Parathyroid adenoma (tissue), 2 donors: ENCODE data around the gene PPP4R3B.

Experiments
- H2AFZ ChIP-seq: fragments of 300-600 bp; sonication (generic); one replicate; pipeline ENCODE4 v1.7.0; 2017; ENCODE audit warnings: antibody characterized with exemption, mild to moderate bottlenecking
- H3K27ac ChIP-seq: fragments of 300-600 bp; sonication (generic); one replicate; pipeline ENCODE4 v1.7.0; 2017
- H3K27me3 ChIP-seq: fragments of 300-600 bp; sonication (generic); one replicate; pipeline ENCODE4 v1.7.0; 2017; ENCODE audit warnings: low read length; ENCODE audit not compliant: control insufficient read depth, insufficient read depth
- H3K36me3 ChIP-seq: fragments of 300-600 bp; sonication (generic); one replicate; pipeline ENCODE4 v1.7.0; 2017; ENCODE audit warnings: low read length; ENCODE audit not compliant: control insufficient read depth, insufficient read depth
- H3K4me1 ChIP-seq: fragments of 300-600 bp; sonication (generic); one replicate; pipeline ENCODE4 v1.7.0; 2017; ENCODE audit warnings: control low read depth
- H3K4me2 ChIP-seq: fragments of 300-600 bp; sonication (generic); one replicate; pipeline ENCODE4 v1.7.0; 2017; ENCODE audit warnings: low read length
- H3K4me3 ChIP-seq: fragments of 300-600 bp; sonication (generic); one replicate; pipeline ENCODE4 v1.7.0; 2017; ENCODE audit warnings: low read depth, low read length
- H3K79me2 ChIP-seq: fragments of 300-600 bp; sonication (generic); one replicate; pipeline ENCODE4 v1.7.0; 2017; ENCODE audit warnings: control low read depth
- H3K9ac ChIP-seq: fragments of 300-600 bp; sonication (generic); one replicate; pipeline ENCODE4 v1.7.0; 2017; ENCODE audit warnings: mild to moderate bottlenecking
- H3K9me3 ChIP-seq: fragments of 300-600 bp; sonication (generic); one replicate; pipeline ENCODE4 v1.7.0; 2017; ENCODE audit warnings: low read length; ENCODE audit not compliant: control insufficient read depth
- CTCF ChIP-seq: fragments of 300-600 bp; sonication (generic); IDR thresholded peaks from one replicate; pipeline ENCODE4 v1.7.0; 2017; ENCODE audit warnings: antibody characterized with exemption, mild to moderate bottlenecking
- donor health status: primary hyperparathyroidism.

The PPP4R3B gene

GRCh38 chr2:55524884-55525437 is 92.5 kb downstream of the PPP4R3B start:
- H3K9me3 ChIP-seq: no peaks in the 10 kb centered on the region
- H3K27me3 ChIP-seq: no peaks in the 10 kb centered on the region
- H3K9ac ChIP-seq: no peak overlapping the region
- no peak overlapping the region for H3K4me2 ChIP-seq
- no peak overlapping the region for H3K27ac ChIP-seq
- H2AFZ ChIP-seq: no peak overlapping the region
- H3K4me3 ChIP-seq: no peak overlapping the region
- TF ChIP-seq CTCF: no peak
- no peaks in the 10 kb centered on the region for H3K4me1 ChIP-seq
- peaks cover 5% of the 10 kb centered on the region for H3K79me2 ChIP-seq
- H3K36me3 ChIP-seq: no peaks in the 10 kb centered on the region

GRCh38 chr2:55519938-55520885 is 97.2 kb downstream of the PPP4R3B start:
- Histone ChIP-seq H3K4me1 (no peaks in the 10 kb centered on the region), H3K79me2 (peaks cover 5% of the 10 kb centered on the region), H3K9me3 (no peaks in the 10 kb centered on the region), H3K4me2 (peak overlapping the region; percentile 88), H3K36me3 (no peaks in the 10 kb centered on the region), H3K4me3 (peak overlapping the region; percentile 90), H3K9ac (no peak overlapping the region), H3K27ac (peak overlapping the region; percentile 86), H2AFZ (peak overlapping the region; percentile 98), H3K27me3 (no peaks in the 10 kb centered on the region)
- no peak for TF ChIP-seq CTCF

GRCh38 chr2:55518841-55519165 is 98.6 kb downstream of the PPP4R3B start:
- peaks cover 5% of the 10 kb centered on the region for H3K79me2 ChIP-seq
- H3K9ac ChIP-seq: peak overlapping the region; percentile 56
- peak overlapping the region; percentile 90 for H3K4me3 ChIP-seq
- peak overlapping the region; percentile 86 for H3K27ac ChIP-seq
- no peaks in the 10 kb centered on the region for H3K27me3 ChIP-seq
- TF ChIP-seq CTCF: no peak
- no peaks in the 10 kb centered on the region for H3K9me3 ChIP-seq
- peak overlapping the region; percentile 88 for H3K4me2 ChIP-seq
- no peaks in the 10 kb centered on the region for H3K36me3 ChIP-seq
- H3K4me1 ChIP-seq: no peaks in the 10 kb centered on the region
- H2AFZ ChIP-seq: peak overlapping the region; percentile 98

GRCh38 chr2:55511508-55512124 is 105.8 kb downstream of the PPP4R3B start:
- Histone ChIP-seq H3K79me2 (no peaks in the 10 kb centered on the region), H3K4me3 (no peak overlapping the region), H3K9me3 (no peaks in the 10 kb centered on the region), H3K4me2 (no peak overlapping the region), H3K4me1 (no peaks in the 10 kb centered on the region), H2AFZ (no peak overlapping the region), H3K27ac (no peak overlapping the region), H3K9ac (no peak overlapping the region), H3K27me3 (no peaks in the 10 kb centered on the region), H3K36me3 (no peaks in the 10 kb centered on the region)
- TF ChIP-seq CTCF: peak; percentile 25
